WTC11 (cell line): Measurements from ENCODE around the gene NPSR1. TPM values are rescaled to one million over a fixed set of nuclear protein-coding genes. Genes with fewer than 3 reads are reported as not detected.
"Not testable (repeated sequence)": the region's sequence is repeated elsewhere in the genome, so short reads cannot be mapped to it uniquely, and the experiment has no call there.

Experiments used
- ATAC-seq: fragments of 200-7000 bp; cut with Tn5 transposase; 2 replicates; pipeline ENCODE4 v1.10.0; 2021; ENCODE audit warnings: mild to moderate bottlenecking, moderate library complexity
- CTCF ChIA-PET: fragments of 300-600 bp; sonication (Branson Sonifier 250); formaldehyde crosslinking; loops from one replicate; lab custom pipeline; 2021; ENCODE audit warnings: antibody characterized with exemption; lab: Charles Lee
- POLR2A ChIA-PET: fragments of 350-600 bp; sonication (Branson Sonifier 250); formaldehyde crosslinking; loops from one replicate; lab custom pipeline; 2021; ENCODE audit warnings: antibody characterized with exemption; lab: Charles Lee
- DNase-seq: peaks from one replicate; pipeline ENCODE4 v3.0.0; 2021; ENCODE audit warnings: low spot score
- H3K27ac Mint-ChIP-seq: 2 replicates; pipeline ENCODE4 v1.8.0; 2021; ENCODE audit warnings: mixed read lengths
- H3K27me3 Mint-ChIP-seq: 2 replicates; pipeline ENCODE4 v1.8.0; 2021; ENCODE audit warnings: low read depth, mild to moderate bottlenecking, moderate library complexity, mixed read lengths
- H3K36me3 Mint-ChIP-seq: 2 replicates; pipeline ENCODE4 v1.8.0; 2021; ENCODE audit warnings: mixed read lengths
- H3K4me1 Mint-ChIP-seq: 2 replicates; pipeline ENCODE4 v1.8.0; 2022; ENCODE audit warnings: mixed read lengths
- H3K4me3 Mint-ChIP-seq: 2 replicates; pipeline ENCODE4 v1.8.0; 2021; ENCODE audit warnings: mild to moderate bottlenecking, moderate library complexity, mixed read lengths
- H3K9me3 Mint-ChIP-seq: 2 replicates; pipeline ENCODE4 v1.8.0; 2021; ENCODE audit warnings: mixed read lengths
- E2F4 ChIP-seq: sonication (generic); formaldehyde crosslinking; IDR thresholded peaks from 2 replicates; pipeline ENCODE4 v1.8.1; 2022; ENCODE audit warnings: low read depth, mild to moderate bottlenecking, moderate library complexity, missing genetic modification reagents, borderline replicate concordance
- IRF2 ChIP-seq: sonication (generic); formaldehyde crosslinking; IDR thresholded peaks from 2 replicates; pipeline ENCODE4 v1.8.0; 2022; ENCODE audit warnings: low read depth, missing genetic modification reagents, borderline replicate concordance
- MLX ChIP-seq: sonication (generic); formaldehyde crosslinking; IDR thresholded peaks from 2 replicates; pipeline ENCODE4 v1.8.1; 2023; ENCODE audit warnings: mild to moderate bottlenecking, missing genetic modification reagents, moderate library complexity
- NFATC4 ChIP-seq: fragments of 250-450 bp; sonication (Bioruptor Pico); IDR thresholded peaks from 2 replicates; pipeline ENCODE4 v1.9.0; 2021; ENCODE audit warnings: mild to moderate bottlenecking
- NFE2L1 ChIP-seq: sonication (generic); formaldehyde crosslinking; IDR thresholded peaks from 2 replicates; pipeline ENCODE4 v1.8.1; 2023; ENCODE audit warnings: missing genetic modification reagents
- NFYB ChIP-seq: sonication (generic); formaldehyde crosslinking; conservative IDR thresholded peaks from 2 replicates; pipeline ENCODE4 v1.8.0; 2022; ENCODE audit warnings: low read depth, missing genetic modification reagents
- NR2C2 ChIP-seq: sonication (generic); formaldehyde crosslinking; IDR thresholded peaks from 2 replicates; pipeline ENCODE4 v1.8.0; 2022; ENCODE audit warnings: mild to moderate bottlenecking, missing genetic modification reagents
- OVOL2 ChIP-seq: fragments of 250-450 bp; sonication (Bioruptor Pico); IDR thresholded peaks from 2 replicates; pipeline ENCODE4 v1.9.0; 2021; ENCODE audit warnings: mild to moderate bottlenecking, borderline replicate concordance
- PREB ChIP-seq: sonication (generic); formaldehyde crosslinking; IDR thresholded peaks from 2 replicates; pipeline ENCODE4 v1.8.1; 2022; ENCODE audit warnings: mild to moderate bottlenecking, missing genetic modification reagents, moderate library complexity, borderline replicate concordance
- TP53 ChIP-seq: sonication (generic); formaldehyde crosslinking; IDR thresholded peaks from 2 replicates; pipeline ENCODE4 v1.8.1; 2023; ENCODE audit warnings: mild to moderate bottlenecking, missing genetic modification reagents
- ZBTB43 ChIP-seq: sonication (generic); formaldehyde crosslinking; IDR thresholded peaks from 2 replicates; pipeline ENCODE4 v1.8.1; 2023; ENCODE audit warnings: mild to moderate bottlenecking, missing genetic modification reagents
- ZNF423 ChIP-seq: fragments of 250-450 bp; sonication (Bioruptor Pico); IDR thresholded peaks from 2 replicates; pipeline ENCODE4 v2.1.2; 2022; ENCODE audit warnings: mild to moderate bottlenecking, moderate library complexity
- ZSCAN18 ChIP-seq: fragments of 250-450 bp; sonication (Bioruptor Pico); IDR thresholded peaks from 2 replicates; pipeline ENCODE4 v2.1.2; 2022; ENCODE audit warnings: mild to moderate bottlenecking, moderate library complexity
- total RNA-seq: library from RNA; stranded (reverse); gene quantifications from 3 replicates; pipeline ENCODE4 v1.2.3, GENCODE V29; 2021

The NPSR1 gene
- total RNA-seq, 1 experiment from 2014 or later = not detected

- H3K36me3 Mint-ChIP-seq = peaks cover 10% of the 10 kb centered on the region
- no peak overlapping the region for H3K4me3 Mint-ChIP-seq
- ATAC-seq (no peak), DNase-seq (no peak)
- CTCF ChIA-PET = no interaction called here
- H3K27ac Mint-ChIP-seq = no peak overlapping the region
- no peak for TF ChIP-seq MLX (CRISPR knock-in tag)
- no peak for TF ChIP-seq NFYB (CRISPR knock-in tag)
- no peak for TF ChIP-seq ZBTB43 (CRISPR knock-in tag)
- no peak for TF ChIP-seq IRF2
- no peak for TF ChIP-seq OVOL2 (CRISPR knock-in tag)
- no peak for TF ChIP-seq NR2C2 (CRISPR knock-in tag)
- TF ChIP-seq, all 79 proteins: peak for 0
- Mint-ChIP-seq H3K27me3 (no peaks in the 10 kb centered on the region), H3K9me3 (peaks cover 33% of the 10 kb centered on the region), H3K4me1 (peaks cover 19% of the 10 kb centered on the region)
- POLR2A ChIA-PET = no interaction called here
Observed at GRCh38 chr7:34869057-34869456, 211.0 kb downstream of the NPSR1 start.

GRCh38 chr7:34870041-34870440 is 212.0 kb downstream of the NPSR1 start:
- ATAC-seq, POLR2A ChIA-PET, DNase-seq, H3K27me3 Mint-ChIP-seq, H3K27ac Mint-ChIP-seq, H3K4me3 Mint-ChIP-seq, CTCF ChIA-PET: not testable (repeated sequence)
- peaks cover 23% of the 10 kb centered on the region for H3K4me1 Mint-ChIP-seq
- peaks cover 10% of the 10 kb centered on the region for H3K36me3 Mint-ChIP-seq
- H3K9me3 Mint-ChIP-seq = peaks cover 33% of the 10 kb centered on the region

- peaks cover 42% of the 10 kb centered on the region for H3K4me1 Mint-ChIP-seq
- POLR2A ChIA-PET = not testable (repeated sequence)
Observed at GRCh38 chr7:34874329-34874728, 216.3 kb downstream of the NPSR1 start.

GRCh38 chr7:34875481-34875880 is 217.5 kb downstream of the NPSR1 start:
- H3K36me3 Mint-ChIP-seq = peaks cover 10% of the 10 kb centered on the region
- POLR2A ChIA-PET = no interaction called here
- no peak for DNase-seq

More at GRCh38 chr7:34874329-34874728, 216.3 kb downstream of the NPSR1 start:
- H3K4me3 Mint-ChIP-seq, ATAC-seq, CTCF ChIA-PET, H3K27ac Mint-ChIP-seq, DNase-seq, H3K27me3 Mint-ChIP-seq: not testable (repeated sequence)
- peaks cover 10% of the 10 kb centered on the region for H3K36me3 Mint-ChIP-seq
- peaks cover 33% of the 10 kb centered on the region for H3K9me3 Mint-ChIP-seq

GRCh38 chr7:34878944-34879735 is 221.1 kb downstream of the NPSR1 start:
- ATAC-seq, H3K4me3 Mint-ChIP-seq, H3K27ac Mint-ChIP-seq, POLR2A ChIA-PET, H3K27me3 Mint-ChIP-seq, DNase-seq: not testable (repeated sequence)
- CTCF ChIA-PET = interaction anchor here (0.6 to 1.4 kb wide), 3 partner anchors 22 to 197 kb away, joined by 3 to 4 read pairs (median 3); no protein-coding TSS in a partner anchor
- Mint-ChIP-seq H3K36me3 (peaks cover 31% of the 10 kb centered on the region), H3K4me1 (peaks cover 51% of the 10 kb centered on the region), H3K9me3 (peaks cover 35% of the 10 kb centered on the region)

More at GRCh38 chr7:34875481-34875880, 217.5 kb downstream of the NPSR1 start:
- TF ChIP-seq ZSCAN18 (no peak), NFYB (CRISPR knock-in tag) (no peak), NFE2L1 (CRISPR knock-in tag) (no peak), PREB (CRISPR knock-in tag) (no peak), TP53 (CRISPR knock-in tag) (no peak), ZNF423 (CRISPR knock-in tag) (no peak), NFATC4 (CRISPR knock-in tag) (no peak), E2F4 (CRISPR knock-in tag) (no peak)
- Mint-ChIP-seq H3K27ac (no peak overlapping the region), H3K4me3 (no peak overlapping the region), H3K27me3 (no peaks in the 10 kb centered on the region), H3K4me1 (peaks cover 46% of the 10 kb centered on the region), H3K9me3 (peaks cover 32% of the 10 kb centered on the region)
- CTCF ChIA-PET = interaction anchor here (1.3 kb wide), 1 partner anchor 52 kb away, joined by 3 read pairs; no protein-coding TSS in a partner anchor
- no peak for ATAC-seq
